ENCODE data around the gene PIGV. TPM values are rescaled to one million over a fixed set of nuclear protein-coding genes. Genes with fewer than 3 reads are reported as not detected.
"Not testable (repeated sequence)": the region's sequence is repeated elsewhere in the genome, so short reads cannot be mapped to it uniquely, and the experiment has no call there.

PIGV gene
- total RNA-seq, 1 donor from 2014 or later = 11.1 TPM

DNA sequence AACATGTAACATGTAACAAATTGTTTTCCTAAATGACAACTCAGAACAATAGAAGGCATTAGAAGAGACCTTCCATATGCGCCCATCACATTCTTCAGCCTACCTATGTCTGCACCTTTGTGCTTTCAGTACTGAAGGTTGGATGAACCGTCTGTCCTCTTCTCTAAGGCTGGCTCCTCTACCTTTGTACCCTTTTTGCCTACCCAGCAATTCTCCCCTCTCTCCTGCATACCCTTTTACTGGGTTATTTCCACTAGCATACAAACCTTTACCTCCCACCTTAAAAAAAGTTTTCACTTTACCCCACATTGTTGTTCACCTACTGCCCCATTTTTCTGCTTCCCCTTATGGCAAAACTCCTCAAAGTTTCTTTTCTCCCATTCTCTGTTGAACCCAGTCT lies 5.2 kb downstream of the PIGV start:
- no peak for DNase-seq (ENCODE audit: low spot score)

DNA sequence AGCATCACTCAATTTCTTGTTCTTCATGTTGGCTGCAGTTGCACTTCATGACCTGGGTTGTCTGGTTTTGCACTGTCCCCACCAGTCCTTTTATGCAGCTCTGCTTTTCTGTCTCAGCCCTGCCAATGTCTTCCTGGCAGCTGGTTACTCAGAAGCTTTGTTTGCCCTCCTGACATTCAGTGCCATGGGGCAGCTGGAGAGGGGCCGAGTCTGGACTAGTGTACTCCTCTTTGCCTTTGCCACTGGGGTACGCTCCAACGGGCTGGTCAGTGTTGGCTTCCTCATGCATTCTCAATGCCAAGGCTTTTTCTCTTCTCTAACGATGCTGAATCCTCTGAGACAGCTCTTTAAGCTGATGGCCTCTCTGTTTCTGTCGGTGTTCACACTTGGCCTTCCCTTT lies 6.6 kb downstream of the PIGV start:
- DNase-seq (ENCODE audit: low spot score) = no peak

- no peak for DNase-seq (ENCODE audit: low spot score)
Measured at GRCh38 chr1:26797627-26798026, 9.9 kb downstream of the PIGV start.

GRCh38 chr1:26799479-26800142 lies 11.9 kb downstream of the PIGV start:
- peak; percentile 79 for DNase-seq (ENCODE audit: low spot score)

- DNase-seq (ENCODE audit: low spot score) = not testable (repeated sequence)
Measured at GRCh38 chr1:26803932-26804331, 16.2 kb downstream of the PIGV start.

DNA sequence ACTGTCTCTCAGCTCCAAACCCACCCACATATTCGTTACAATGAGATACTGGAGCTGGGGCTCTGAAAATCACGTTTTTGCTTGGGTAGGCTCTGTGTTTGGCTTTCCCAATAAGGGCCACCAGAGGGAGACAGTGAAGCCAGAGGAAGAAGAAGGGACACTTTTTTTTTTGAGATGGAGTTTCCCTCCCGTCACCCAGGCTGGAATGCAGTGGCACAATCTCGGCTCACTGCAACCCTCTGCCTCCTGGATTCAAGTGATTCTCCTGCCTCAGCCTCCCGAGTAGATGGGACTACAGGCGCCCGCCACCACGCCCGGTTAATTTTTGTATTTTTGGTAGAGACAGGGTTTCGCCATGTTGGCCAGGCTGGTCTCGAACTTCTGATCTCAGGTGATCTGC lies 22.4 kb downstream of the PIGV start:
- DNase-seq (ENCODE audit: low spot score) = peak; percentile 66

DNA sequence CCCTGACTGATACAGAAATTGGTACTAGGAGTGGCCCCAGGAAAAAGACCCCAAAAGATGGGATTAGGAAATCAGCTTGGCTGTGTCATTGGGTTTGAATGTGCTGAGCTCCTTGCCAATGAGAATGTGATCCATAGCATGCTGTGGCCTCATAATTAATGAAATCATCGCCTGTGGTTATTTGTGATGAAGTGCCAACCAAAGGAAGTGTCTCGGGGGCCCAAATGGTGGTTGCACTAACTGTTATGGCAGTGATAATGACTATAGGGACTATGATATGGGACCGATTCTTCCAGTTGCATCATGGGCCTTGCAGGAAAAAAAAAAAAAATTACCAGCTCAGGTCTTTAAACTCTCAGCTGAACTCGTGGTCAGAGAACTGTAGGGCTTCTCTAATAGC lies 23.3 kb downstream of the PIGV start:
- no peak for DNase-seq (ENCODE audit: low spot score)

- DNase-seq (ENCODE audit: low spot score) = no peak
Measured at GRCh38 chr1:26811708-26812107, 24.0 kb downstream of the PIGV start.

DNA sequence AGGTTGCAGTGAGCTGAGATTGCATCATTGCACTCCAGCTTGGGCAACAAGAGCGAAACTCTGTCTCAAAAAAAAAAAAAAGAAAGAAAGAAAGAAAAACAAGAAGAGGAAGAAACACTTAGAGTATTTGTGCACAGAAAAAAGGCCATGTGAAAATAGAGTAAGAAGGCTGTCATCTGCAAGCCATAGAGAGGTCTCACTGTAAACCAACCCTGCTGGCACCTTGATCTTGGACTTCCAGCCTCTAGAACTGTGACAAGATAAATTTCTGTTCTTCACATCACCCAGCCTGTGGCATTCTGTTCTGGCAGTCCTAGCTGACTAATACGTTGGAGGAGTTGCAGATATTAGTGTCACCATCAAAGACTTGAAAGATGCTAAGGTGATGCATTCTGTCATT lies 26.6 kb downstream of the PIGV start:
- DNase-seq (ENCODE audit: low spot score) = no peak

DNA sequence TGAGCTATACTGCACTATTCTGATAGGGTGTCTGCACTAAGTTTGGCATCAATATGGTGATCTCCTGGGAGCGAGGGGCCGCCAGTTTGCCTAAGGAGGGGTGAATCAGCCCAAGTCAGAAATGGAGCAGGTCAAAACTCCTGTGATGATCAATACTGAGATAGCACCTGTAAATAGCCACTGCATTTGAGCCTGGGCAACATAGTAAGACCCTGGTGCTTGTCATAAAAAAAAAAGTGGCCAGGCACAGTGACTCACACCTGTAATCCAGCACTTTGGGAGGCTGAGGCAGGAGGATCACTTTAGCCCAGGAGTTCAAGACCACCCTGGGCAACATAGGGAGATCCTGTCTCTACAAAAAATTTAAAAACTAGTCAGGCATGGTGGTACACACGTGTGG lies 27.1 kb downstream of the PIGV start:
- no peak for DNase-seq (ENCODE audit: low spot score)

DNA sequence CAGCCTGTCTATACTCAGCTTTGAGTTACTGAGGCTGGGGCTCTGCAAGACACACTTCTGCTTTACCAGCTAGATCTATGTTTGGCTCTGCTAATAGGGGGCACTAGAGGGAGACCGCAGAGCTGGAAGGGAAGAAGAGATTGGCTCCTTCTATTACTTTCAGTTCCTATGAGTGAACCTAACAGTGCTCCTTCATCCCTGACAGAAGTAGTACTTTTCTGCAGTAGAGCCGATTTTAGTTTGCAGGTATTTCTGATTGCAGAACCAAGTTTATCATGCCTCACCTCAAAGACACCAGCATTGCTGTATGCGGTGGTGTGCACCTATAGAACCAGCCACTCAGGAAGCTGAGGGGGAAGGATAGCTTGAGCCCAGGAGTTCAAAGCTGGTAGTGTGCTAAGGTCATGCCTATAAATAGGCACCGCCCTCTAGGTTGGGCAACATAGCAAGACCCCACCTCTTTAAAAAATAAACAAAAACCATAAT lies 33.1 kb downstream of the PIGV start:
- peak; percentile 15 for DNase-seq (ENCODE audit: low spot score)

- DNase-seq (ENCODE audit: low spot score) = no peak
Measured at GRCh38 chr1:26822737-26823395, 35.1 kb downstream of the PIGV start.

- DNase-seq (ENCODE audit: low spot score) = peak; percentile 45
Measured at GRCh38 chr1:26824731-26825130, 37.0 kb downstream of the PIGV start.

GRCh38 chr1:26826261-26827105 lies 38.7 kb downstream of the PIGV start, which contains the start of gene ZDHHC18:
Gene ZDHHC18, plus strand, starts transcription at chr1:26826688. Its CDS starts 117 bp downstream, at chr1:26826805.
- peak; percentile 61 for DNase-seq (ENCODE audit: low spot score)

- no peak for DNase-seq (ENCODE audit: low spot score)
Measured at GRCh38 chr1:26827106-26827604, 39.4 kb downstream of the PIGV start.

- DNase-seq (ENCODE audit: low spot score) = no peak
Measured at GRCh38 chr1:26827663-26828062, 39.9 kb downstream of the PIGV start.

DNA sequence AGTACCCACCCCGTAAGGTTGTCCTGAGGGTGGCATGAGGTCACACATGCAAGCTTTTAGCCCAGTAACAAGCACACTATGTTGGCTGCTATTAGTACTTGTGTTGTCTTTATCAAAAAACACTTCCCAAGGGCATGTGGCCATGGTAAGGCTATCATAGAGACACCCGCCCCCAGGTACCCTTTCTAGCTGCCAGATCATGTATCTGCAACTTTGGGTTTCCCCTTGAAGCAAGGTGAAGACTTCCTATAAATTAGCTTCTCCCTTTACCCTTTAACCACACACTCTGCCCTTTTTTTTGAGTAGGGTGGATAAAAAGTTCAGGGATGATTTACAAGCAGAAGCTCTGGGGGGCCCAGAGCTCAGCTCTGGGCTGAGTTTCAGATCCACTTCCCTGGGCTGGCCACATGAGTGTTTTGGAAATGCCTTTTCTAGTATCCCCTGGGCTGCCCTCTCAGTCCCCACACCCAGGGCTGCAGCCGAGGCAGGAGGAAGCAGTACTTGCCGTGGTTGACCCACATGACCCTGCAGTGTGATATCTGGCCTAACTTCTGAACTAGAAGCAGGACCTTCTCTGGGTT lies 40.8 kb downstream of the PIGV start:
- peak; percentile 13 for DNase-seq (ENCODE audit: low spot score)

DNA sequence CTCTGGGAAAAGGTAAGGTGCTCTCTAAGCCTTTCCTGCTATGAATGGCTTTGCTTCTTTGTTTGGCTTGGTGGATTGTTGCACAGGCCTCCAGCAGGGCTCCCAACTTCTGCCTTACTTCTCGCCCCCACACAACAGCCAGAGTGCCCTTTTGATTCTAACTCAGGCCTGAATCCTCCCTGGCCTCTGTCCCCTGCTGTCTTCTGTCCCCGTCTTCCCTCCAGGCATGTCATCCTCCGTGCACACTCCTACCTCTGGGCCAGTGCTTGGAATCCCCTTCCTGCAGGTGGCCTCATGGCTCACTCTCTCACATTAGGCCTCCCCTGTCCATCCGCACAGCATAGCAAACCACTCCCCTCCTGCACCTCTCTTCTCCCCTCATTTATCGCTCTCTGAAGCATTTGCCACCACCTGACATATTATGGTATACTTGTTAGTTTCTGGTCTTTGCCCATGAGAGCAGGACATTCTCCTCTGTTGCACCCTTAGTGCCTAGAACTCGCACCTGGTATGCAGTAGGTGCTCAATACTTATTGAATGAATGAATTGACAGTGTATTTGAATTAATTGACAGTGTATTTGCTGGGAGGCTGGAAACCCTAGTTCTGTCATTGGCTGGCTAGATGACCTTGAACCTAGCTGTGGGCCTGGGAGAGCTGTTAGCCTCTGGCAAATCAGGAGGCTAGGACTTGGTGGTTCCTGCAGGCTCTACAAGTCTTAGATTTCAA lies 41.6 kb downstream of the PIGV start:
- DNase-seq (ENCODE audit: low spot score) = no peak

DNA sequence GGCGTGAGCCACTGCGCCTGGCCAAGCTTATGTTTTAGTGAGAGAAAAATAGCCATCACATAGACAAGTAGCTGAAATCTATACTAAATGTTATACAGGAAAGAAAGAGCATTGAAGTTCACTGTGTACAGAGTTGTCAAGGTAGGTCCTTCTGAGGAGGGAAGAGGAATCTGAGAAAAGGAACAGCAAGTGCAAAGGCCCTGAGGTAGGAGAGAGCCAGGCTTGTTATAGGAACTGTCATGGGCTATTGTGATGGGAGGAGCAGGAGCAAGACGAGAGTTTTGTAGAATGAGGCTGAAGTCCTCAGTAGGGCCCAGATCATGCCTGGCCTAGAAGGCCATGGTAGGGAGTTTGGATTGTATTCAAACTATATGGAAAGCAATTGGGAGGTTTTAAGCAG lies 43.3 kb downstream of the PIGV start:
- DNase-seq (ENCODE audit: low spot score) = no peak

DNA sequence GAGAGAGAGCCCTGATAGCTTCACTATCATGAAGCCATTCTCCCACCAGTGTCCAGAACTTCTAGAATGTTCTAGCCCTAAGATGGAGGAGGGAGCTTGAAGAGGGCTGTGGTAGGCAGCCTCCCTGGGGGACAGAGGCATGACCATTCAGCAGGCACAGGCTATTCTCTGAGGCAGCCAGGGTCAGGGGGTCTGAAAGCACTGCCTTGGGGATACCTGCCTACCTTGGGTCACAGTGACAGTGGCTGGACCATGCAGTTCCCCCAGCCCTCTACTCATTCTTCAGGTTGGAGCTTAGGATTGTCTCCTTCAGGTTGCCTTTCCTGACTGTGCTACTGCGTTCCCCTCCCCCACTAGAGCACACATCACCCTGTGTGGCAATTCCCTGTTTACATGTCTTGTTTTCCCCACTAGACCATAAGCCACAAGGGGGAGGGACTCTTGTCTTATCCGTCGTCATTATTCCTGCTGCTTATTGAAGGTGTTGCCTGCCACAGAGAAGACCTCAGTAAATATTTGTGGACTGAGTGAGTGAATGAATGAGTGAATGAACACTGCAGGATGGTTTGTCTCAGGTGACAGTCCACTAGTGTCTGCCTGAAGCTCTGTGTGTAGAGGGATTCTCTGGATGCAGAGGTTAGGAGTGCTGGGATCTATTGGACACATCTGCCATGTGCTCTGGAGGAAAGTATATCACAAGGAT lies 43.9 kb downstream of the PIGV start:
- DNase-seq (ENCODE audit: low spot score) = no peak
